DND-41 (cell line): Measurements from ENCODE around the gene SPI1.

Experiments used
- ATAC-seq: fragments of 200-7000 bp; cut with Tn5 transposase; 3 replicates; pipeline ENCODE4 v1.9.1; 2021; ENCODE audit warnings: low read depth; ENCODE audit not compliant: insufficient read depth
- DNase-seq: peaks from one replicate; pipeline ENCODE4 v3.0.0-alpha.2; 2020
- H2AFZ ChIP-seq: 2 replicates; pipeline ENCODE4 v1.6.0; 2012; ENCODE audit warnings: low read depth, low read length
- H3K27ac ChIP-seq: 2 replicates; pipeline ENCODE4 v1.5.1; 2012; ENCODE audit warnings: low read length, inconsistent platforms
- H3K27me3 ChIP-seq: fragments of 200-600 bp; sonication (generic); 2 replicates; pipeline ENCODE4 v1.6.0; 2012; ENCODE audit warnings: low read length, mild to moderate bottlenecking, inconsistent platforms; ENCODE audit not compliant: insufficient read depth, poor library complexity
- H3K36me3 ChIP-seq: 2 replicates; pipeline ENCODE4 v1.5.1; 2012; ENCODE audit warnings: low read length, inconsistent platforms; ENCODE audit not compliant: insufficient read depth
- H3K4me1 ChIP-seq: 2 replicates; pipeline ENCODE4 v1.5.1; 2012; ENCODE audit warnings: mild to moderate bottlenecking, low read length; ENCODE audit not compliant: insufficient read depth
- H3K4me2 ChIP-seq: 2 replicates; pipeline ENCODE4 v1.6.0; 2012; ENCODE audit warnings: mild to moderate bottlenecking, moderate library complexity, low read length, inconsistent platforms; ENCODE audit not compliant: insufficient read depth
- H3K4me3 ChIP-seq, 2 experiments: fragments of 200-600 bp in 1 of 2; shearing (Covaris generic) in 1 of 2; 2 replicates each; pipeline ENCODE4 v1.5.1; 2012 to 2016; ENCODE audit warnings: inconsistent platforms in 2 of 2, low read length in 2 of 2, mild to moderate bottlenecking in 2 of 2, low read depth in 1 of 2, moderate library complexity in 1 of 2
- H3K79me2 ChIP-seq: 2 replicates; pipeline ENCODE4 v1.6.0; 2012; ENCODE audit warnings: low read length, inconsistent platforms; ENCODE audit not compliant: insufficient read depth
- H3K9ac ChIP-seq: 2 replicates; pipeline ENCODE4 v1.6.0; 2012; ENCODE audit warnings: low read depth, mild to moderate bottlenecking, inconsistent platforms, low read length, moderate library complexity
- H3K9me3 ChIP-seq: 2 replicates; pipeline ENCODE4 v1.5.1; 2012; ENCODE audit warnings: low read length, moderate library complexity, mild to moderate bottlenecking, inconsistent platforms; ENCODE audit not compliant: insufficient read depth, severe bottlenecking
- H4K20me1 ChIP-seq: 2 replicates; pipeline ENCODE4 v1.6.0; 2012; ENCODE audit warnings: low read length; ENCODE audit not compliant: insufficient read depth
- CTCF ChIP-seq: IDR thresholded peaks from 2 replicates; pipeline ENCODE4 v1.5.1; 2012; ENCODE audit warnings: borderline replicate concordance, low read length, moderate library complexity, mild to moderate bottlenecking; ENCODE audit not compliant: poor library complexity, severe bottlenecking; ENCODE audit errors: extremely low read depth
- EZH2 ChIP-seq: IDR thresholded peaks from 3 replicates; pipeline ENCODE4 v1.6.1; 2012; ENCODE audit warnings: borderline replicate concordance, low read depth, mild to moderate bottlenecking, moderate library complexity, low read length, inconsistent platforms; ENCODE audit not compliant: severe bottlenecking

Gene SPI1

GRCh38 chr11:47373876-47374719 is 4.2 kb downstream of the SPI1 start:
- Histone ChIP-seq H3K4me2 (no peak overlapping the region), H2AFZ (peak overlapping the region; percentile 64), H3K36me3 (no peaks in the 10 kb centered on the region), H3K27me3 (no peaks in the 10 kb centered on the region), H3K79me2 (no peaks in the 10 kb centered on the region), H3K9me3 (no peaks in the 10 kb centered on the region), H3K27ac (no peak overlapping the region), H3K4me3 (no peak overlapping the region), H4K20me1 (no peaks in the 10 kb centered on the region), H3K4me1 (no peaks in the 10 kb centered on the region), H3K9ac (no peak overlapping the region)
- TF ChIP-seq EZH2 (no peak), CTCF (peak; percentile 96)
- DNase-seq: peak; percentile 79
- peak; percentile 97 for ATAC-seq

GRCh38 chr11:47372422-47372821 is 5.9 kb downstream of the SPI1 start:
- no peaks in the 10 kb centered on the region for H3K27me3 ChIP-seq
- DNase-seq (no peak), ATAC-seq (no peak)
- H3K27ac ChIP-seq: no peak overlapping the region
- H3K79me2 ChIP-seq: no peaks in the 10 kb centered on the region
- H4K20me1 ChIP-seq: no peaks in the 10 kb centered on the region
- no peak overlapping the region for H3K4me2 ChIP-seq
- no peak overlapping the region for H3K9ac ChIP-seq
- no peaks in the 10 kb centered on the region for H3K4me1 ChIP-seq
- TF ChIP-seq CTCF: no peak
- TF ChIP-seq EZH2: no peak
- H3K36me3 ChIP-seq: no peaks in the 10 kb centered on the region
- no peaks in the 10 kb centered on the region for H3K9me3 ChIP-seq
- H3K4me3 ChIP-seq: no peak overlapping the region
- H2AFZ ChIP-seq: no peak overlapping the region

GRCh38 chr11:47369676-47370075 is 8.7 kb downstream of the SPI1 start:
- Histone ChIP-seq H3K9me3 (no peaks in the 10 kb centered on the region), H3K4me1 (no peaks in the 10 kb centered on the region), H3K27me3 (no peaks in the 10 kb centered on the region), H3K36me3 (no peaks in the 10 kb centered on the region), H4K20me1 (no peaks in the 10 kb centered on the region), H3K4me2 (no peak overlapping the region), H3K4me3 (no peak overlapping the region), H3K27ac (no peak overlapping the region), H3K79me2 (no peaks in the 10 kb centered on the region), H3K9ac (no peak overlapping the region), H2AFZ (no peak overlapping the region)
- no peak for TF ChIP-seq CTCF
- no peak for TF ChIP-seq EZH2
- no peak for ATAC-seq
- DNase-seq: no peak
